AG04450 (cell line): ENCODE results near the gene SUGT1. TPM values are rescaled to one million over a fixed set of nuclear protein-coding genes. Genes with fewer than 3 reads are reported as not detected.
"Not testable (repeated sequence)": the region's sequence is repeated elsewhere in the genome, so short reads cannot be mapped to it uniquely, and the experiment has no call there.

ENCODE experiments used
- CTCF ChIA-PET: fragments of 300-600, 350-600 bp; formaldehyde crosslinking; extraction: SDS; loops from one replicate; lab custom pipeline; 2022; ENCODE audit warnings: antibody characterized with exemption, inconsistent platforms; lab: Charles Lee
- POLR2A ChIA-PET: fragments of 350-600 bp; formaldehyde crosslinking; extraction: SDS; loops from one replicate; lab custom pipeline; 2021; ENCODE audit warnings: antibody characterized with exemption, inconsistent platforms; lab: Yijun Ruan, JAX
- DNase-seq: peaks from one replicate; pipeline ENCODE4 v3.0.0-alpha.2; 2011; ENCODE audit warnings: low read depth, low spot score
- H3K27ac ChIP-seq: one replicate; pipeline ENCODE4 v1.5.1; 2012; ENCODE audit warnings: low read depth, low read length, control low read depth
- H3K27me3 ChIP-seq: one replicate; pipeline ENCODE4 v1.6.0; 2012; ENCODE audit warnings: low read length; ENCODE audit not compliant: control insufficient read depth, insufficient read depth
- H3K4me3 ChIP-seq: 2 replicates; pipeline ENCODE4 v1.5.1; 2011; ENCODE audit warnings: mild to moderate bottlenecking, low read depth, low read length, control low read depth
- H3K9me3 ChIP-seq: 2 replicates; pipeline ENCODE4 v1.5.1; 2012; ENCODE audit warnings: low read length; ENCODE audit not compliant: control insufficient read depth, insufficient read depth
- CTCF ChIP-seq: IDR thresholded peaks from 2 replicates; pipeline ENCODE4 v1.5.1; 2011; ENCODE audit warnings: low read depth, low read length, control low read depth, inconsistent platforms
- polyA minus RNA-seq: library from RNA; depleted of rRNA, polyadenylated mRNA; stranded (reverse); fragments of >200 nt; gene quantifications from 2 replicates; pipeline ENCODE4 v1.2.3, GENCODE V29; 2011; rRNA and poly(A)+ RNA removed
- polyA plus RNA-seq: library from polyadenylated mRNA; depleted of rRNA; stranded (reverse); fragments of >200 nt; gene quantifications from 2 replicates; pipeline ENCODE4 v1.2.3, GENCODE V29; 2011; rRNA removed

SUGT1 gene
- 44.9 and 64.8 TPM in 2 replicates for polyA plus RNA-seq
- polyA minus RNA-seq: 36.7 and 37.7 TPM in 2 replicates

GRCh38 chr13:52652196-52652979 is at the start of gene SUGT1:
SUGT1 (plus strand) TSS chr13:52652836; CDS start chr13:52652921, 85 bp downstream.
- peak within 1 kb of the TSS; percentile 98 for H3K4me3 ChIP-seq
- ChIA-PET CTCF (interaction anchor here (0.5 to 4.0 kb wide), 18 partner anchors 12 to 316 kb away, joined by 3 to 40 read pairs (median 4); no protein-coding TSS in a partner anchor), POLR2A (interaction anchor here (0.6 to 2.2 kb wide), 10 partner anchors 13 to 640 kb away, joined by 3 to 26 read pairs (median 4); partner anchors contain the start of gene ALG11)
- H3K27me3 ChIP-seq: no peaks in the 10 kb centered on the region
- TF ChIP-seq CTCF: peak; percentile 73
- DNase-seq: peak; percentile 93
- peak within 1 kb of the TSS; percentile 100 for H3K27ac ChIP-seq
- H3K9me3 ChIP-seq: no peaks in the 10 kb centered on the region; the same call in 1 of the 2 replicates

- H3K27me3 ChIP-seq, H3K9me3 ChIP-seq, DNase-seq, H3K27ac ChIP-seq, CTCF ChIA-PET, H3K4me3 ChIP-seq, POLR2A ChIA-PET: not testable (repeated sequence)
Measured at GRCh38 chr13:52603316-52603715, 49.3 kb upstream of the SUGT1 start.

- CTCF ChIA-PET, H3K27ac ChIP-seq, DNase-seq, H3K4me3 ChIP-seq, H3K27me3 ChIP-seq, H3K9me3 ChIP-seq: not testable (repeated sequence)
- POLR2A ChIA-PET: interaction anchor here (1.1 kb wide), 1 partner anchor 46 kb away, joined by 3 read pairs; no protein-coding TSS in a partner anchor
Measured at GRCh38 chr13:52606126-52606525, 46.5 kb upstream of the SUGT1 start.

GRCh38 chr13:52606795-52607194 is 45.8 kb upstream of the SUGT1 start:
- POLR2A ChIA-PET: interaction anchor here (1.1 kb wide), 1 partner anchor 45 kb away, joined by 3 read pairs; no protein-coding TSS in a partner anchor
- CTCF ChIA-PET, H3K9me3 ChIP-seq, H3K27ac ChIP-seq, H3K4me3 ChIP-seq, H3K27me3 ChIP-seq, DNase-seq: not testable (repeated sequence)

- H3K27me3 ChIP-seq, H3K9me3 ChIP-seq, DNase-seq, H3K27ac ChIP-seq, H3K4me3 ChIP-seq, POLR2A ChIA-PET: not testable (repeated sequence)
- CTCF ChIA-PET: interaction anchor here (0.8 to 4.2 kb wide), 6 partner anchors 45 to 543 kb away, joined by 3 to 46 read pairs (median 5); partner anchors contain the start of gene SUGT1
Measured at GRCh38 chr13:52608184-52608583, 44.5 kb upstream of the SUGT1 start.

GRCh38 chr13:52609013-52609606 is 43.5 kb upstream of the SUGT1 start:
- DNase-seq, H3K27me3 ChIP-seq, POLR2A ChIA-PET, H3K9me3 ChIP-seq, H3K4me3 ChIP-seq, H3K27ac ChIP-seq: not testable (repeated sequence)
- peak; percentile 48 for TF ChIP-seq CTCF
- CTCF ChIA-PET: interaction anchor here (0.8 to 4.2 kb wide), 6 partner anchors 43 to 358 kb away, joined by 3 to 46 read pairs (median 6); partner anchors contain the start of gene SUGT1

- ChIA-PET CTCF (interaction anchor here (0.9 to 4.2 kb wide), 3 partner anchors 42 to 357 kb away, joined by 3 to 46 read pairs (median 7); partner anchors contain the start of gene SUGT1), POLR2A (interaction anchor here (0.6 kb wide), 1 partner anchor 16 kb away, joined by 3 read pairs; no protein-coding TSS in a partner anchor)
- not testable (repeated sequence) for DNase-seq, H3K9me3 ChIP-seq, H3K4me3 ChIP-seq, H3K27ac ChIP-seq, H3K27me3 ChIP-seq
Measured at GRCh38 chr13:52610158-52610557, 42.5 kb upstream of the SUGT1 start.
